Neuronal stem cell (in vitro differentiated cells): ENCODE data around the gene PCDHB10.
"Not testable (repeated sequence)": the region's sequence is repeated elsewhere in the genome, so short reads cannot be mapped to it uniquely, and the experiment has no call there.

ENCODE experiments used
- DNase-seq: peaks from one replicate; pipeline ENCODE4 v3.0.0-alpha.2; 2013; ENCODE audit warnings: low spot score
- H2AFZ ChIP-seq: one replicate; pipeline ENCODE4 v1.6.1; 2013; ENCODE audit warnings: mild to moderate bottlenecking, low read length, inconsistent platforms
- H2AK5ac ChIP-seq: 2 replicates; pipeline ENCODE4 v1.6.1; 2013; ENCODE audit warnings: low read depth, mild to moderate bottlenecking, inconsistent platforms, low read length, moderate library complexity, mixed read lengths
- H2BK120ac ChIP-seq: 2 replicates; pipeline ENCODE4 v1.6.1; 2013; ENCODE audit warnings: low read depth, mild to moderate bottlenecking, inconsistent platforms, low read length, moderate library complexity, mixed read lengths
- H2BK12ac ChIP-seq: one replicate; pipeline ENCODE4 v1.6.1; 2013; ENCODE audit warnings: low read length, inconsistent platforms
- H2BK15ac ChIP-seq: 2 replicates; pipeline ENCODE4 v1.6.1; 2013; ENCODE audit warnings: mild to moderate bottlenecking, low read length, inconsistent platforms, mixed read lengths
- H2BK5ac ChIP-seq: one replicate; pipeline ENCODE4 v1.6.1; 2013; ENCODE audit warnings: inconsistent platforms, mild to moderate bottlenecking, low read length, moderate library complexity
- H3K14ac ChIP-seq: one replicate; pipeline ENCODE4 v1.6.1; 2013; ENCODE audit warnings: low read length, inconsistent platforms
- H3K18ac ChIP-seq: 2 replicates; pipeline ENCODE4 v1.6.1; 2013; ENCODE audit warnings: low read length, inconsistent platforms
- H3K23ac ChIP-seq: 2 replicates; pipeline ENCODE4 v1.6.1; 2013; ENCODE audit warnings: low read depth, mild to moderate bottlenecking, mixed read lengths, low read length, inconsistent platforms; ENCODE audit not compliant: poor library complexity
- H3K27ac ChIP-seq: replicated peaks from 3 replicates; pipeline ENCODE4 v1.5.1; 2013; ENCODE audit warnings: low read length, inconsistent platforms
- H3K27me3 ChIP-seq, 3 experiments: 2 replicates each; pipeline ENCODE4 v1.6.1; 2013; ENCODE audit warnings: low read length in 3 of 3, mild to moderate bottlenecking in 2 of 3, inconsistent platforms in 1 of 3, low read depth in 1 of 3, mixed read lengths in 1 of 3, moderate library complexity in 1 of 3; ENCODE audit not compliant: control insufficient read depth in 3 of 3, insufficient read depth in 3 of 3
- H3K36me3 ChIP-seq, 2 donors: replicated peaks in 1 of 2; 2 replicates each; pipeline ENCODE4 v1.6.1; 2013; ENCODE audit warnings: low read length in 2 of 2; ENCODE audit not compliant: control insufficient read depth in 2 of 2, insufficient read depth in 2 of 2
- H3K4ac ChIP-seq: 2 replicates; pipeline ENCODE4 v1.6.1; 2013; ENCODE audit warnings: inconsistent platforms, mild to moderate bottlenecking, low read length, moderate library complexity
- H3K4me1 ChIP-seq, 2 donors: 1 replicate in 1 of 2; 2 replicates in 1 of 2; pipeline ENCODE4 v1.6.1; 2013; ENCODE audit warnings: low read length in 2 of 2, low read depth in 1 of 2; ENCODE audit not compliant: control insufficient read depth in 2 of 2, insufficient read depth in 1 of 2
- H3K4me2 ChIP-seq: one replicate; pipeline ENCODE4 v1.6.1; 2013; ENCODE audit warnings: mild to moderate bottlenecking, low read length, inconsistent platforms; ENCODE audit not compliant: insufficient read depth, poor library complexity, severe bottlenecking
- H3K4me3 ChIP-seq, 2 donors: 2 replicates each; pipeline ENCODE4 v1.5.1; 2013; ENCODE audit warnings: low read length in 2 of 2, mild to moderate bottlenecking in 2 of 2, inconsistent platforms in 1 of 2, moderate library complexity in 1 of 2
- H3K79me1 ChIP-seq: one replicate; pipeline ENCODE4 v1.6.1; 2013; ENCODE audit warnings: low read depth, mild to moderate bottlenecking, inconsistent platforms, low read length, moderate library complexity
- H3K9ac ChIP-seq: one replicate; pipeline ENCODE4 v1.6.1; 2013; ENCODE audit warnings: mild to moderate bottlenecking, low read depth, low read length, inconsistent platforms; ENCODE audit not compliant: poor library complexity
- H3K9me3 ChIP-seq, 2 donors: replicated peaks in 1 of 2; 2 replicates each; pipeline versions ENCODE3 to v1.6.1; 2013; ENCODE audit warnings: low read length in 2 of 2, mild to moderate bottlenecking in 2 of 2, inconsistent platforms in 1 of 2, low read depth in 1 of 2, mixed read lengths in 1 of 2, moderate library complexity in 1 of 2; ENCODE audit not compliant: control insufficient read depth in 2 of 2, insufficient read depth in 1 of 2
- H4K8ac ChIP-seq: one replicate; pipeline ENCODE4 v1.6.1; 2013; ENCODE audit warnings: low read depth, mild to moderate bottlenecking, inconsistent platforms, low read length, moderate library complexity
- H4K91ac ChIP-seq: one replicate; pipeline ENCODE4 v1.6.1; 2013; ENCODE audit warnings: low read length, low read depth, mild to moderate bottlenecking, inconsistent platforms; ENCODE audit not compliant: poor library complexity
- WGBS, 2 donors: extraction: QIAGEN DNeasy Blood & Tissue Kit; methylation state at CpG; one replicate each; pipeline ENCODE4 v1.1.7; 2013; ENCODE audit warnings: missing lambda C conversion rate in 2 of 2, mixed read lengths in 1 of 2; ENCODE audit not compliant: insufficient read length in 2 of 2, insufficient replicate concordance in 1 of 2; ENCODE audit errors: extremely low coverage in 2 of 2; 5-methylcytosine and 5-hydroxymethylcytosine counted together

PCDHB10 gene

DNA sequence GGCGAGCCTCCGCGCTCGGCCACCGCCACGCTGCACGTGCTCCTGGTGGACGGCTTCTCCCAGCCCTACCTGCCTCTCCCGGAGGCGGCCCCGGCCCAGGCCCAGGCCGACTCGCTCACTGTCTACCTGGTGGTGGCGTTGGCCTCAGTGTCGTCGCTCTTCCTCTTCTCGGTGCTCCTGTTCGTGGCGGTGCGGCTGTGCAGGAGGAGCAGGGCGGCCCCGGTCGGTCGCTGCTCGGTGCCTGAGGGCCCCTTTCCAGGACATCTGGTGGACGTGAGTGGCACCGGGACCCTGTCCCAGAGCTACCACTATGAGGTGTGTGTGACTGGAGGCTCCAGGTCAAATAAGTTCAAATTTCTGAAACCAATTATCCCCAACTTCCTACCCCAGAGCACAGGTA, 18.7 kb downstream of the PCDHB10 start:
- peak overlapping the region; percentile 8 for H3K14ac ChIP-seq
- not testable (repeated sequence) for H3K4ac ChIP-seq, H3K27me3 ChIP-seq, H3K4me3 ChIP-seq, H2BK5ac ChIP-seq, H2BK15ac ChIP-seq, H2AFZ ChIP-seq, H4K91ac ChIP-seq, DNase-seq, H3K4me2 ChIP-seq, H3K9ac ChIP-seq, H4K8ac ChIP-seq, H3K4me1 ChIP-seq, H3K27ac ChIP-seq, H3K23ac ChIP-seq, H3K79me1 ChIP-seq, H2BK12ac ChIP-seq, H2BK120ac ChIP-seq, H2AK5ac ChIP-seq, H3K36me3 ChIP-seq, H3K18ac ChIP-seq
- peaks cover 0 to 22% of the 10 kb centered on the region in 2 donors for H3K9me3 ChIP-seq
- WGBS, 2 donors, result no CpG with 5 or more reads among the region's 27 CpGs

DNA sequence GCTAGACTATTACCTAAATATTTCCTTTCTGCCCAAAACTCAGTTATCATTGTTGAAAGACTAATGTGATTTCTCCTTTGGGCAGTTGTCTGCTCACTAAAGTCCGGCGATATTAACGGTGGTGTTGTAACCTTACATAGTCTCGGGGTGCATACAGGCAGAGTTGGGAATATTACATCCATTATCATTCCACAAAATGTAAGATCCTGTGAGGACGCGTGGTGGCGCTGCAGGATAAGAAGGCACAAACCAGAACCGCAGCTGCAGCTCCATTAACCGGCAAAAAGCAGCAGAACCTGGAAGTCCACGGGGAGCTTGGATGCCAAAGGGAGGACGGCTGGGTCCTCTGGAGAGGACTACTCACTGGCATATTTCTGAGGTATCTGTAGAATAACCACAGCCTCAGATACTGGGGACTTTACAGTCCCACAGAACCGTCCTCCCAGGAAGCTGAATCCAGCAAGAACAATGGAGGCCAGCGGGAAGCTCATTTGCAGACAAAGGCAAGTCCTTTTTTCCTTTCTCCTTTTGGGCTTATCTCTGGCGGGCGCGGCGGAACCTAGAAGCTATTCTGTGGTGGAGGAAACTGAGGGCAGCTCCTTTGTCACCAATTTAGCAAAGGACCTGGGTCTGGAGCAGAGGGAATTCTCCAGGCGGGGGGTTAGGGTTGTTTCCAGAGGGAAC, 21.6 kb downstream of the PCDHB10 start, which contains the start of gene PCDHB13:
TSS of gene PCDHB13 (plus strand) at position 264 of the 684 bp plus-strand sequence. CDS start at position 469, 205 bp downstream.
- H3K4me2 ChIP-seq, DNase-seq, H3K36me3 ChIP-seq, H3K4ac ChIP-seq, H3K27ac ChIP-seq, H4K8ac ChIP-seq, H3K23ac ChIP-seq, H3K14ac ChIP-seq, H4K91ac ChIP-seq, H3K4me1 ChIP-seq, H2BK5ac ChIP-seq, H2BK12ac ChIP-seq, H3K27me3 ChIP-seq, H3K18ac ChIP-seq, H3K9ac ChIP-seq, H2AFZ ChIP-seq, H3K4me3 ChIP-seq, H2BK120ac ChIP-seq, H2AK5ac ChIP-seq, H2BK15ac ChIP-seq, H3K79me1 ChIP-seq: not testable (repeated sequence)
- peaks cover 2 to 15% of the 10 kb centered on the region in 2 donors for H3K9me3 ChIP-seq
- no CpG with 5 or more reads among the region's 18 CpGs for WGBS, 2 donors

DNA sequence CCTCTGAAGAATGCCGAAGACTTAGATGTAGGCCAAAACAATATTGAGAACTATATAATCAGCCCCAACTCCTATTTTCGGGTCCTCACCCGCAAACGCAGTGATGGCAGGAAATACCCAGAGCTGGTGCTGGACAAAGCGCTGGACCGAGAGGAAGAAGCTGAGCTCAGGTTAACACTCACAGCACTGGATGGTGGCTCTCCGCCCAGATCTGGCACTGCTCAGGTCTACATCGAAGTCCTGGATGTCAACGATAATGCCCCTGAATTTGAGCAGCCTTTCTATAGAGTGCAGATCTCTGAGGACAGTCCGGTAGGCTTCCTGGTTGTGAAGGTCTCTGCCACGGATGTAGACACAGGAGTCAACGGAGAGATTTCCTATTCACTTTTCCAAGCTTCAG, 22.4 kb downstream of the PCDHB10 start:
- not testable (repeated sequence) for H2BK120ac ChIP-seq, H4K91ac ChIP-seq, H2AFZ ChIP-seq, H3K4me3 ChIP-seq, DNase-seq, H3K79me1 ChIP-seq, H3K4me1 ChIP-seq, H2BK5ac ChIP-seq, H3K14ac ChIP-seq, H3K27me3 ChIP-seq, H3K4me2 ChIP-seq, H3K4ac ChIP-seq, H2BK12ac ChIP-seq, H3K36me3 ChIP-seq, H3K9ac ChIP-seq, H4K8ac ChIP-seq, H2AK5ac ChIP-seq, H2BK15ac ChIP-seq, H3K27ac ChIP-seq, H3K23ac ChIP-seq, H3K18ac ChIP-seq
- H3K9me3 ChIP-seq, result peaks cover 2 to 20% of the 10 kb centered on the region in 2 donors
- no CpG with 5 or more reads among the region's 12 CpGs for WGBS, 2 donors

DNA sequence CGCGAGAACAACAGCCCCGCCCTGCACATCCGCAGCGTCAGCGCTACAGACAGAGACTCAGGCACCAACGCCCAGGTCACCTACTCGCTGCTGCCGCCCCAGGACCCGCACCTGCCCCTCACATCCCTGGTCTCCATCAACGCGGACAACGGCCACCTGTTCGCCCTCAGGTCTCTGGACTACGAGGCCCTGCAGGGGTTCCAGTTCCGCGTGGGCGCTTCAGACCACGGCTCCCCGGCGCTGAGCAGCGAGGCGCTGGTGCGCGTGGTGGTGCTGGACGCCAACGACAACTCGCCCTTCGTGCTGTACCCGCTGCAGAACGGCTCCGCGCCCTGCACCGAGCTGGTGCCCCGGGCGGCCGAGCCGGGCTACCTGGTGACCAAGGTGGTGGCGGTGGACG, 23.4 kb downstream of the PCDHB10 start:
- H3K9ac ChIP-seq, H2BK5ac ChIP-seq, H3K4ac ChIP-seq, H3K27ac ChIP-seq, H3K4me3 ChIP-seq, DNase-seq, H3K18ac ChIP-seq, H2BK12ac ChIP-seq, H3K14ac ChIP-seq, H4K8ac ChIP-seq, H3K79me1 ChIP-seq, H3K4me1 ChIP-seq, H3K4me2 ChIP-seq, H2BK120ac ChIP-seq, H2BK15ac ChIP-seq, H4K91ac ChIP-seq, H3K36me3 ChIP-seq, H2AK5ac ChIP-seq, H3K23ac ChIP-seq, H3K27me3 ChIP-seq, H2AFZ ChIP-seq: not testable (repeated sequence)
- no CpG with 5 or more reads among the region's 40 CpGs for WGBS, 2 donors
- peaks cover 2 to 21% of the 10 kb centered on the region in 2 donors for H3K9me3 ChIP-seq
